HG03025 (cell line): ENCODE data around the gene PLPP7.
"Not testable (repeated sequence)": the region's sequence is repeated elsewhere in the genome, so short reads cannot be mapped to it uniquely, and the experiment has no call there.

Source experiments
- ATAC-seq: cut with Tn5 transposase; IDR thresholded peaks from one replicate; pipeline ENCODE4 v1.9.1; 2021; ENCODE audit warnings: mild to moderate bottlenecking, moderate library complexity; ENCODE audit not compliant: unreplicated experiment, low FRiP score

Gene PLPP7

GRCh38 chr9:131324736-131325679, 35.5 kb downstream of the PLPP7 start:
- ATAC-seq, result no peak

DNA sequence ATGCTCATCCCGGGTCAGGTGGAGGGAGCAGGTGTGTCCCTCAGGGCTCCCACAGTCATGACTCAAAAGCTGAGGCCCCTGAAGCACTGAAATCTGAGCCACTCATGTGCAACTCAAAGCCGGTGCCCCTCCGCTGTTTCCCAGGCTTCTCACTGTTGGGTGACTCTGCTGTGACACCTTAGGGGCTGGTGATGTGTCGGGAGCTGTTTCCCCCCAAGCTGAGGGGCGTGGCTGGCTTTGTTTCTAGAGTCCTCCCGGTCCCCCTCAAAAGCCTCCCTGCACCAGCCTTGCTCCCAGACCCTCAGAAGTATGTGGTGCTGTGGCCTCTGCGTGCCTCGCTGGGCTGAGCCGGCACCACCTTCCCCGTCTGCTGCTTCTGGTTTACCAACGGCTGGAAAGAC, 39.7 kb downstream of the PLPP7 start:
- ATAC-seq, result no peak

DNA sequence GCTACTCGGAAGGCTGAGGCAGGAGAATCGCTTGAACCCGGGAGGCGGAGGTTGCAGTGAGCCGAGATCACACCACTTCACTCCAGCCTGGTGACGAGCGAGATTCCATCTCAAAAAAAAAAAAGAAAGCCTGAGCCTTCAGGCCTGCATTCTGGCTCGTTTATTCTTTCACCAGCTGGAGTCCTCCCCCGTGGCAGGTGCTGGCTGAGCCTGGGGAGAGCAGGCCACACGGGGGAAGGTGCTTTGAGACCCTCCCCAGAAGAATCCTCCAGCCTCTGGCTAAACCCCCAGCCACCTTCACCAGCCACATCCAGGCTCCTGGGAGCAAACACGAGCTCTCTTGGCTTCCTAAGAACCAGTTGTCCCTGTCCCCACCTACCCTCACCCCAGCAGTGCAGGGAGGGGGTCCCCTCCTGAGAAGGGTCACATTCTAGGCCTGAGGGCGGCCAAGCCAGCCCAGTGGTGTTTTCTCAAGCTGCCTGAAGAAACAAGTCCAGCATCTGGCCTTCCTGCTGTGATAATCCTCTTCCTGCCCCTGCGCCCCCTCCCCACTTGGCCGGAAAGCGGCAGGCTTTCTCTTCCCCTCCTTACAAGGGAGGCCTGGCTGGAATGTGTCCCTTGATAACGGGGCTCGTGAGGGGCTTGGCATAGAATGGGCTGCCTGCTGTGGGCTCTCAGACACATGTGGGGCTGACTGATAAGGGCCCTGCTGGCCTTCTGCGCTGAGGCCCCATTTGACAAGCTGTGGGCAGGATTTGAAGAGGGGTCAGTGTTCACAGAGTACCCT, 41.5 kb downstream of the PLPP7 start:
- no peak for ATAC-seq

- not testable (repeated sequence) for ATAC-seq
Measured at GRCh38 chr9:131331996-131332395, 42.5 kb downstream of the PLPP7 start.

DNA sequence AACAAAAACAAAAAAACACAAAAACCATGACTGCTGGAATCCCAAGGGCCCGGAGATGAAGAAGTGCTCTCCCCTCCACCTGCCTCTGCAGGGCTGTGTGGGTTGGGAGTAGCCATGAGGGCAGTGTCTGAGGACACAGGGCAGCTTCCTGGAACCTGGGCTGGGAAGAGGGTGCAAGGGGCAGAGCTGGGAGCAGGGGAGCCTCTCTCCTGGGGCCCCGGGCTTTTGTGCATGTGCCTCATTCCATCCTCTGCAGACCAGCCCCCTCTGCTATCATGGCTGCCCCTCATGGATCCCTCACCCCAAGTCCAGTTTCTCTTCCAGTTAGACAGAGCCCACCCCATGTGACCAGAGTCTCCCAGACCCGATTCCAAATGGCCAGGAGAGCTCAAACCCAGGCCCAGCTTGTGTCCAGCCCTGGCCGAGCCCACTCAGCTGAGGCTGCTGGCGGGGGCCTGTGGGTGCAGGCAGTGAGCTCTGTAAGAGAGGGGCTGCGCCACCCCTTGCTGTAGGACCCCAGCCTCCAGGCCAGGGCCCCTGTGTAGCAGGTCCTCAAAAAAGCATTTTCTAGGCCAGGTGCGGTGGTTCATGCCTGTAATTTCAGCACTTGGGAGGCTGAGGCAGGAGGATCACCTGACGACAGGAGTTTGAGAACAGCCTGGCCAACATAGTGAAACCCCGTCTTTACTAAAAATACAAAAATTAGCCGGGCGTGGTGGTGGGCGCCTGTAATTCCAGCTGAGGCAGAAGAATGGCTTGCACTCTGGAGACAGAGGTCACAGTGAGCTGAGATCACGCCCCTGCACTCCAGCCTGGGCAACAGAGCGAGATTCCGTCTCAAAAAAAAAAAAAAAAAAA, 44.5 kb downstream of the PLPP7 start:
- no peak for ATAC-seq

DNA sequence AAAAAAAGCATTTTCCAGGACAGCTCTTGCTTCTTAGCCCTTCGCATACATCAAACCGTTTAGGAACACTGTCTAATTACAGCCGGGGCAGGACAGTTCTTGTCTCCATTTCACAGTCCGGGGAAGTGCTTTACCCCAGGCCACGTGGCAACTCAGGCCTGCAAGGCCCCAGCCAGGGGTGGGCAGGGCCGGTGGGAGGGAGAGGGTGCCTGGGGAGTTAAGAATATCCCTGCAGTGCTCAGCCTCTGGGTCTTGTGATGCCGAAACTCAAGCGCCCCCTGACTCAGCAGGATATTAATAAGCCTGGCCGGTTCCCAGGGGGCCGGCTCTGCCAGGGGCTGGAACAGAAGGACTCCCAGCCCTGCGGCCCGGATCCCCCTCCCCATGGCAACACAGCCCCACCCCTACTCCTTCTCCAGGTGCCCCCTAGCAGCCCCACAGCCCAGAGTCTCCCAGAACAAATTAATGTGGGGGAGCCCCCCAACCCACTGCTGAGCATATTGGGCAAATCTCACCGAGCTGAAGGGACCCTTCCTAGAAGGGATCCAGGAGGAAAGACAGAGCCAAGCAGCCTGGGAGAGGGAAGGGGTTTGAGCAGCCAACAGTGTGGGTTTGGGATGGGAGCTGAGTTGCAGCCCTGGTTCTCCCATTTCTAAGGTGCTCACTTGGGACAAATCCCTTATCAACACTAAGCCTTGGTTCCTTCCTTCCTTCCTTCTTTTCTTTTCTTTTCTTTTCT, 45.3 kb downstream of the PLPP7 start:
- no peak for ATAC-seq

GRCh38 chr9:131335368-131335755, 45.8 kb downstream of the PLPP7 start:
- no peak for ATAC-seq

DNA sequence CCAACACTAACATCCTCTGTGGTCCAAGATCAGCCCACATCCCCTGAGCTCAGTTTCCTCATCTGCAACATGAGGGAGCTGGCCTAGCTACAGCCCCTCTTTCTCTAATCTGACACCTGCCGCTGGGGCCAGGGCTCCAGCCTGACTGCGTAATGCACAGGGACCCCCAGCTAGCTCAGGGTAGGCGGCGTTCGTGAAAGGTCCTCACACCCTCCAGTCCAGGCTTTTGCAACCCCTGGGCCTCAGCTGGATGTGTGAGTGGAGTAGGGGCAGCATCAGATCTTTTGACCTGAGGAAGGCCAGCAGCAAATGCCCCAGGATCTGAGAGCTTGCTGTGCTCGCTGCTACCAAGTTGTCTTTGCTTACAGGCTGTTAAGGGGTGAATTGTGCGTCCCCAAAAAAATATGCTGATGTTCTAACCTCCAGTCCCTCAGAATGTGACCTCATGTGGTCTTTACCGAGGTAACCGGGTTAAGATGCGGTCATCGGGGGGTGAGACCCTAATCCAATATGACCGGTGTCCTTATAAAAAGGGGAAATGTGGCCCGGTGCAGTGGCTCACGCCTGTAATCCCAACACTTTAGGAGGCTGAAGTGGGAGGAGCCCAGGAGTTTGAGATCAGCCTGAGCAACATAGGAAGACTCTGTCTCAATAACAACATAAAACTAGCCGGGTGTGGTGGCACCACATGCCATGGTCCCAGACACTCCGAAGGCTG, 47.8 kb downstream of the PLPP7 start:
- no peak for ATAC-seq

- ATAC-seq, result not testable (repeated sequence)
Measured at GRCh38 chr9:131339212-131339611, 49.7 kb downstream of the PLPP7 start.

DNA sequence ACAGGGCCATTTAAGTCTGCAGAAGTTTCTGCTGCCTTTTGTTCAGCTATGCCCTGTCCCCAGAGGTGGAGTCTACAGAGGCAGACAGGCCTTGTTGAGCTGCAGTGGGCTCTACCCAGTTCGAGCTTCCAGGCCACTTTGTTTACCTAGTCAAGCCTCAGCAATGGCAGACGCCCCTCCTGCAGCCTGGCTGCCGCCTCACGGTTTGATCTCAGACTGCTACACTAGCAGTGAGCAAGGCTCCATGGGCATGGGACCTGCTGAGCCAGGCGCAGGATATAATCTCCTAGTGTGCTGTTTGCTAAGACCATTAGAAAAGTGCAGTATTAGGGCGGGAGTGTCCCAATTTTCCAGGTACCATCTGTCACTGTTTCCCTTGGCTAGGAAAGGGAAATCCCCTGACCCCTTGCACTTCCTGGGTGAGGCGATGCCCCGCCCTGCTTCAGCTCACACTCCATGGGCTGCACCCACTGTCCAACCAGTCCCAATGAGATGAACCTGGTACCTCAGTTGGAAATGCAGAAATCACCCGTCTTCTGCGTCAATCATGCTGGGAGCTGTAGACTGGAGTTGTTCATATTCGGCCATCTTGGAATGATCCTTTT, 55.5 kb downstream of the PLPP7 start:
- not testable (repeated sequence) for ATAC-seq

DNA sequence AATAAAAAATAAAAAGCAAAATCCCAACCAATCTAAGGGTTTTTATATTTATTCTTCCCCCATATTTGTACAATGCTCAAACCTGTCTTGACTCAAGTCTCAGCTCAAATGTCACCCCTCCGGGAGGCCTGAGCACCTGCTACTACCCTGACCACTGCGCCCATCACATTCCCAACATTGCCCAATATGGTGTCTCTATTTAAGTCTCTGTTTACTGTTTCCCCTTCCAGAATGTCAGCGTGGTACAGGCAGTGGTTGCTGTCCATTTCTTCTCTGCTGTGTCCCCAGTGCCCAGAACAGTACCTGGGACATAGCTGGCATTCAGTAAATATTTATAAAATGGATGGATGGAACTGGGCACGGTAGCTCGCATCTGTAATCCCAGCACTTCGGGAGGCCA, 57.0 kb downstream of the PLPP7 start:
- ATAC-seq, result no peak

- no peak for ATAC-seq
Measured at GRCh38 chr9:131347376-131348020, 58.0 kb downstream of the PLPP7 start.

GRCh38 chr9:131348631-131349521, 59.4 kb downstream of the PLPP7 start:
- no peak for ATAC-seq

DNA sequence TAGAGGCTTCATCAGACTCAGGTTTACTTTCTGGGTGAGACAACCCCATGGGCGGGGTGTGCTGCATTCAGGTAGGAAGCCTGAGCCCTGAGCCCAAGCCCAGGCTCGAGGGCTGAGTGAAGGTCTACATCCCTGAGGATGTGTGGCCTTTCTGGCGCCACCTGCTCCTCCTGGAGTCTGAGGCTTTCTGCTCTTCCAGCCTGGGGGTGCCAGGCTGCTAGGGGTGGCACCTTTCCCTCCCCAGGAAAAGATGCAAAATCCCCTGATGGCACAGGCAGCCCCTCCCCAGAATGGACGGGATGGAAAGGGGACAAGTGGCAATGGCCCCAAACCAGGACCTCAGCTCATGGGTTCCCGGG, 60.0 kb downstream of the PLPP7 start:
- no peak for ATAC-seq

- no peak for ATAC-seq
Measured at GRCh38 chr9:131349881-131350563, 60.5 kb downstream of the PLPP7 start.

- ATAC-seq, result not testable (repeated sequence)
Measured at GRCh38 chr9:131356479-131356878, 67.0 kb downstream of the PLPP7 start.

- no peak for ATAC-seq
Measured at GRCh38 chr9:131358556-131358955, 69.0 kb downstream of the PLPP7 start.
